Activated CD8-positive, alpha-beta T cell treated with anti-CD3 and anti-CD28 coated beads for 36 hours (primary cell): ENCODE data around the gene PHC2. TPM values are rescaled to one million over a fixed set of nuclear protein-coding genes. Genes with fewer than 3 reads are reported as not detected.

Source experiments
- ATAC-seq: fragments of 200-7000 bp; cut with Tn5 transposase; one replicate; pipeline ENCODE4 v1.10.0; 2021; ENCODE audit warnings: mild to moderate bottlenecking, moderate library complexity
- CTCF ChIA-PET: fragments of 350-600 bp; sonication (Branson Sonifier 250); formaldehyde crosslinking; loops from one replicate; lab custom pipeline; 2021; ENCODE audit warnings: antibody characterized with exemption; lab: Charles Lee
- POLR2A ChIA-PET: fragments of 350-600 bp; sonication (Branson Sonifier 250); formaldehyde crosslinking; loops from one replicate; lab custom pipeline; 2021; ENCODE audit warnings: antibody characterized with exemption; lab: Charles Lee
- DNase-seq: peaks from one replicate; pipeline ENCODE4 v3.0.0-alpha.2; 2020
- H3K27ac Mint-ChIP-seq: one replicate; pipeline ENCODE4 v1.8.0; 2021; ENCODE audit warnings: mild to moderate bottlenecking, mixed read lengths
- H3K27me3 Mint-ChIP-seq: one replicate; pipeline ENCODE4 v1.8.0; 2021; ENCODE audit warnings: mixed read lengths
- H3K36me3 Mint-ChIP-seq: one replicate; pipeline ENCODE4 v1.8.0; 2021; ENCODE audit warnings: low read depth, mixed read lengths
- H3K4me1 Mint-ChIP-seq: one replicate; pipeline ENCODE4 v1.8.0; 2021; ENCODE audit warnings: low read depth, mixed read lengths
- H3K4me3 Mint-ChIP-seq: one replicate; pipeline ENCODE4 v1.8.0; 2021; ENCODE audit warnings: mild to moderate bottlenecking, moderate library complexity, mixed read lengths
- H3K9me3 Mint-ChIP-seq: one replicate; pipeline ENCODE4 v1.8.0; 2021; ENCODE audit warnings: mixed read lengths
- intact Hi-C: fragments of 100-400 bp; cut with micrococcal nuclease; formaldehyde crosslinking; loops from one replicate; pipeline ENCODE4 v1.10.0; 2022
- total RNA-seq, 2 experiments: library from RNA; stranded (reverse); gene quantifications; one replicate each; pipeline ENCODE4 v1.2.3, GENCODE V29; 2021
- TF ChIP-seq, protein P1 (sequence below): fragments of 200-600 bp; IDR thresholded peaks from one replicate; pipeline ENCODE4 v1.8.0; 2022; ENCODE audit warnings: antibody characterized with exemption, mild to moderate bottlenecking

PHC2 gene
- total RNA-seq, 2 experiments from 2014 or later = 26.0 to 28.0 TPM

DNA sequence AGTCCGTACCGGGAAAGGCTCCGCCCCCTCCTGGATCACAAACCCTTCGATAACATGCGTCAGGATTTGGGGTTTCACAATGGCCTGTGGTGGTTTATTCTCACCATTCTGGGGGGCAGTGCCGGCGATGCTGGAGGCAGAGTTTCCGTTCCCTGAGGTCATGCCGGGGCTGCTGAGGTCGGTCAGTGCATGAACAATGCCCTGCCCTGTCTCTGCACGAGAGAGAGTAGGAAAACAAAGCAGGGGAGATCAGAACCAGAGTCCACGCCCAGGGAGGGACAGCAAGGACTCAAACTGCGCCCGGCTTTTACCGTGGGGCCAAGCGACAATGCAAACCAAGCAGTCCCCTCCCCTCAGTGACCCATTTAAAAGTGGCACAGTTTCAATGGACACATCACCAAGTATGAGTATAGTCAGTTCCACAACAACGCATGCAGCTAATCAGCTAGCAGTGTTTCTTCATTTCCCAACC is 96.8 kb downstream of the PHC2 start:
- POLR2A ChIA-PET = no interaction called here

DNA sequence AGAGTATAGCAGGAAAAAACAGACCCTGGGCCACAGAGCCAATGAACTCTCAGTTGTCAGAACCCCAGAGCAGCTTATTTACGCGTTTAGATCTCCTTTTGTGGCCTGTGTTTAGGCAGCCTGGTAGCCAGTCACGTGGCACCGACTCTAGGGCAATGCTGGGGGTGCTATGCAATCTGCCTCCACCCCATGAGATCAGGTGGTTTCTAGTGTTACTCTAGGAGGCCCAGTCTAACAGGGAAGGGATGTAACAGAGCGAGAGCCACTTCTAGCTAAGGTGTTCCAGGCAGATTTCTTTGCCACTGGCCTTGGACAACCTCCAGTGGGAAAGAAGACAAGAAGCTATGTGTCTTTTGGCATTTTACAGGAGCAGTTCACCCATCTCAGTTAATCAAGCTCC is 98.0 kb downstream of the PHC2 start:
- no peak for ATAC-seq
- ChIA-PET POLR2A (no interaction called here), CTCF (interaction anchor here (1.3 kb wide), 1 partner anchor 31 kb away, joined by 3 read pairs; no protein-coding TSS in a partner anchor)
- TF ChIP-seq, protein P1, sequence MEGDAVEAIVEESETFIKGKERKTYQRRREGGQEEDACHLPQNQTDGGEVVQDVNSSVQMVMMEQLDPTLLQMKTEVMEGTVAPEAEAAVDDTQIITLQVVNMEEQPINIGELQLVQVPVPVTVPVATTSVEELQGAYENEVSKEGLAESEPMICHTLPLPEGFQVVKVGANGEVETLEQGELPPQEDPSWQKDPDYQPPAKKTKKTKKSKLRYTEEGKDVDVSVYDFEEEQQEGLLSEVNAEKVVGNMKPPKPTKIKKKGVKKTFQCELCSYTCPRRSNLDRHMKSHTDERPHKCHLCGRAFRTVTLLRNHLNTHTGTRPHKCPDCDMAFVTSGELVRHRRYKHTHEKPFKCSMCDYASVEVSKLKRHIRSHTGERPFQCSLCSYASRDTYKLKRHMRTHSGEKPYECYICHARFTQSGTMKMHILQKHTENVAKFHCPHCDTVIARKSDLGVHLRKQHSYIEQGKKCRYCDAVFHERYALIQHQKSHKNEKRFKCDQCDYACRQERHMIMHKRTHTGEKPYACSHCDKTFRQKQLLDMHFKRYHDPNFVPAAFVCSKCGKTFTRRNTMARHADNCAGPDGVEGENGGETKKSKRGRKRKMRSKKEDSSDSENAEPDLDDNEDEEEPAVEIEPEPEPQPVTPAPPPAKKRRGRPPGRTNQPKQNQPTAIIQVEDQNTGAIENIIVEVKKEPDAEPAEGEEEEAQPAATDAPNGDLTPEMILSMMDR = no peak
- H3K27me3 Mint-ChIP-seq = no peaks in the 10 kb centered on the region
- H3K36me3 Mint-ChIP-seq = peaks cover 24% of the 10 kb centered on the region
- DNase-seq = no peak
- no peaks in the 10 kb centered on the region for H3K9me3 Mint-ChIP-seq
- peaks cover 7% of the 10 kb centered on the region for H3K4me1 Mint-ChIP-seq
- intact Hi-C loops = no loop called here
- no peak overlapping the region for H3K4me3 Mint-ChIP-seq
- H3K27ac Mint-ChIP-seq = no peak overlapping the region

More for the DNA sequence above, 96.8 kb downstream of the PHC2 start:
- Mint-ChIP-seq H3K4me3 (no peak overlapping the region), H3K9me3 (no peaks in the 10 kb centered on the region), H3K36me3 (peaks cover 16% of the 10 kb centered on the region), H3K27ac (no peak overlapping the region), H3K27me3 (no peaks in the 10 kb centered on the region), H3K4me1 (peaks cover 14% of the 10 kb centered on the region)
- no peak for ATAC-seq
- DNase-seq = no peak
- TF ChIP-seq, protein P1 = no peak
- CTCF ChIA-PET = no interaction called here
- intact Hi-C loops = no loop called here

GRCh38 chr1:33332357-33332789 is 98.5 kb downstream of the PHC2 start:
- ChIA-PET CTCF (interaction anchor here (1.1 to 1.3 kb wide), 2 partner anchors 31 to 36 kb away, joined by 3 read pairs; no protein-coding TSS in a partner anchor), POLR2A (no interaction called here)
- intact Hi-C loops = no loop called here
- DNase-seq (no peak), ATAC-seq (no peak)
- Mint-ChIP-seq H3K27me3 (no peaks in the 10 kb centered on the region), H3K27ac (no peak overlapping the region), H3K9me3 (no peaks in the 10 kb centered on the region), H3K4me1 (peaks cover 7% of the 10 kb centered on the region), H3K4me3 (no peak overlapping the region), H3K36me3 (peaks cover 24% of the 10 kb centered on the region)
- TF ChIP-seq, protein P1 = no peak

- peaks cover 24% of the 10 kb centered on the region for H3K36me3 Mint-ChIP-seq
- H3K27ac Mint-ChIP-seq = no peak overlapping the region
- no peaks in the 10 kb centered on the region for H3K27me3 Mint-ChIP-seq
- POLR2A ChIA-PET = interaction anchor here (0.6 to 1.0 kb wide), 2 partner anchors 18 to 412 kb away, joined by 3 to 5 read pairs; no protein-coding TSS in a partner anchor
- no peak for DNase-seq
- no peak for ATAC-seq
- H3K4me3 Mint-ChIP-seq = no peak overlapping the region
- CTCF ChIA-PET = interaction anchor here (1.1 kb wide), 1 partner anchor 35 kb away, joined by 3 read pairs; no protein-coding TSS in a partner anchor
- H3K9me3 Mint-ChIP-seq = no peaks in the 10 kb centered on the region
- H3K4me1 Mint-ChIP-seq = peaks cover 4% of the 10 kb centered on the region
- intact Hi-C loops = no loop called here
- TF ChIP-seq, protein P1 = no peak
Observed at GRCh38 chr1:33331444-33332356, 99.2 kb downstream of the PHC2 start.
